DOHH2 (cell line): ENCODE data around the gene APCS.

Source experiments
- CTCF ChIP-seq: fragments of 200-600 bp; sonication (generic); IDR thresholded peaks from one replicate; pipeline ENCODE4 v1.5.1; 2014; ENCODE audit warnings: antibody characterized with exemption, mild to moderate bottlenecking, low read depth, low read length; ENCODE audit not compliant: poor library complexity, severe bottlenecking
- EZH2phosphoT487 ChIP-seq: fragments of 200-600 bp; sonication (generic); IDR thresholded peaks from 2 replicates; pipeline ENCODE4 v1.6.1; 2017; ENCODE audit warnings: borderline replicate concordance, mild to moderate bottlenecking, antibody characterized with exemption, low read length, moderate library complexity, mixed read lengths

DNA sequence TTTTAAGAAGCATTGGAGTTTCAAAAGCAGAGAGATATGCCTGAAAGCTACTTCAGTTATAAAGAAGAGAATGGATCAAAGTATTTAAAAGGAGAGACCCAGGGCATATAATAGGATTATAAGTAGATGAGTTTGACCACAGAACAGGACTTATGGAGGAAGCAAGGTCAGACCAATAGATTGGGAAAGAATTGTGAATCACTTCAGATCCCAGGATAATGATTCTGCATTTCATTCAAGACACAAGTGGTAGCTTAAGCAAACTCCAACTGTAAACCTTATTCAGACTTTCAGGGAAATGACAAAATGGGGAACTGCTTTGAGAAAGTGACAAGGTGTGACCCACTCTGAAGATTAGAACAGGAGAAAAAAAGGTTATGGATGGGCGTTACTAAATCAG, 32.9 kb upstream of the APCS start:
- no peak for TF ChIP-seq CTCF
- no peak for TF ChIP-seq EZH2phosphoT487
